ENCODE data around the gene MIEF1.

DNA sequence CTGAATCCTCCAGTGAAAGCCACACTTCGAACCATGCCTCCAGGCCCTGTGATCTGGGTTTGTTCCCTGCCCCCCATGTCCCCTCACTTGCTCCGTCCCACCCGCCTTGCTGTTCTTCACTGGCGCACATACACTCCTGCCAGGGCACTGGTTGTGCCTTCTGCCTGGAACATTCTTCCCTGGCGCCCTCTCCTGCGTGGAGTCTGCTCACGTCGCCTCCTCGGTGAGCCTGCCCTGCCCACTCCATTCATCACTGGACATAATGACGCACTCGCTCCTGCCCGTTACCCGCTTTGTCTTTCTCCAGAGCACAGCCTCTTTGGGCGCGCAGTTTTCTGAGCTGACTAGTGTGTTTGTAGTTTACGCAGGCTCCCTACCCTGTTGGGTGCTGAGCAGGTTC lies 21.0 kb upstream of the MIEF1 start:
- TF ChIP-seq, protein P1, sequence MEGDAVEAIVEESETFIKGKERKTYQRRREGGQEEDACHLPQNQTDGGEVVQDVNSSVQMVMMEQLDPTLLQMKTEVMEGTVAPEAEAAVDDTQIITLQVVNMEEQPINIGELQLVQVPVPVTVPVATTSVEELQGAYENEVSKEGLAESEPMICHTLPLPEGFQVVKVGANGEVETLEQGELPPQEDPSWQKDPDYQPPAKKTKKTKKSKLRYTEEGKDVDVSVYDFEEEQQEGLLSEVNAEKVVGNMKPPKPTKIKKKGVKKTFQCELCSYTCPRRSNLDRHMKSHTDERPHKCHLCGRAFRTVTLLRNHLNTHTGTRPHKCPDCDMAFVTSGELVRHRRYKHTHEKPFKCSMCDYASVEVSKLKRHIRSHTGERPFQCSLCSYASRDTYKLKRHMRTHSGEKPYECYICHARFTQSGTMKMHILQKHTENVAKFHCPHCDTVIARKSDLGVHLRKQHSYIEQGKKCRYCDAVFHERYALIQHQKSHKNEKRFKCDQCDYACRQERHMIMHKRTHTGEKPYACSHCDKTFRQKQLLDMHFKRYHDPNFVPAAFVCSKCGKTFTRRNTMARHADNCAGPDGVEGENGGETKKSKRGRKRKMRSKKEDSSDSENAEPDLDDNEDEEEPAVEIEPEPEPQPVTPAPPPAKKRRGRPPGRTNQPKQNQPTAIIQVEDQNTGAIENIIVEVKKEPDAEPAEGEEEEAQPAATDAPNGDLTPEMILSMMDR (IDR thresholded peaks at IDR 0.05): no peak
- TF ChIP-seq EP300 (IDR thresholded peaks at IDR 0.05) (no peak), POLR2A (IDR thresholded peaks at IDR 0.05) (no peak)

Measured in gastroesophageal sphincter (tissue), 3 donors.